ENCODE data around the gene SYNE2. TPM values are rescaled to one million over a fixed set of nuclear protein-coding genes. Genes with fewer than 3 reads are reported as not detected.

The SYNE2 gene
- total RNA-seq, 1 donor = 10.1 TPM

GRCh38 chr14:63928744-63929174 lies 76.0 kb downstream of the SYNE2 start:
- H3K4me2 ChIP-seq (ENCODE audit: insufficient read depth, low read length) = no peak overlapping the region
- no peaks in the 10 kb centered on the region for H4K20me1 ChIP-seq (ENCODE audit: insufficient read depth, low read length)
- no peaks in the 10 kb centered on the region for H3K27me3 ChIP-seq (ENCODE audit: insufficient read depth, low read length)
- H3K4me3 ChIP-seq (ENCODE audit: insufficient read depth, low read length) = no peak overlapping the region
- DNase-seq (ENCODE audit: insufficient read length, low spot score, missing footprints) = no peak
- H3K79me2 ChIP-seq (ENCODE audit: insufficient read depth, low read length) = no peaks in the 10 kb centered on the region
- TF ChIP-seq CTCF (IDR thresholded peaks at IDR 0.05; ENCODE audit: extremely low read depth, low read depth, low read length) = no peak
- H3K27ac ChIP-seq (ENCODE audit: low read depth, low read length) = no peak overlapping the region
- H3K9me3 ChIP-seq (ENCODE audit: low read depth, low read length) = no peaks in the 10 kb centered on the region
- H2AFZ ChIP-seq (ENCODE audit: low read length) = no peak overlapping the region
- no peaks in the 10 kb centered on the region for H3K36me3 ChIP-seq (ENCODE audit: insufficient read depth, low read length)
- no peaks in the 10 kb centered on the region for H3K4me1 ChIP-seq (ENCODE audit: insufficient read depth, low read length)

- Histone ChIP-seq H3K9me3 (ENCODE audit: low read depth, low read length) (no peaks in the 10 kb centered on the region), H3K4me1 (ENCODE audit: insufficient read depth, low read length) (no peaks in the 10 kb centered on the region), H3K36me3 (ENCODE audit: insufficient read depth, low read length) (no peaks in the 10 kb centered on the region), H3K27ac (ENCODE audit: low read depth, low read length) (no peak overlapping the region), H3K79me2 (ENCODE audit: insufficient read depth, low read length) (no peaks in the 10 kb centered on the region), H4K20me1 (ENCODE audit: insufficient read depth, low read length) (no peaks in the 10 kb centered on the region), H3K4me3 (ENCODE audit: insufficient read depth, low read length) (peak overlapping the region; percentile 51), H2AFZ (ENCODE audit: low read length) (peak overlapping the region; percentile 75), H3K4me2 (ENCODE audit: insufficient read depth, low read length) (peak overlapping the region; percentile 66), H3K27me3 (ENCODE audit: insufficient read depth, low read length) (no peaks in the 10 kb centered on the region)
- no peak for TF ChIP-seq CTCF (IDR thresholded peaks at IDR 0.05; ENCODE audit: extremely low read depth, low read depth, low read length)
- DNase-seq (ENCODE audit: insufficient read length, low spot score, missing footprints) = no peak
Observed at GRCh38 chr14:63933110-63933509, 80.3 kb downstream of the SYNE2 start.

- Histone ChIP-seq H3K36me3 (ENCODE audit: insufficient read depth, low read length) (no peaks in the 10 kb centered on the region), H3K27me3 (ENCODE audit: insufficient read depth, low read length) (no peaks in the 10 kb centered on the region), H3K4me3 (ENCODE audit: insufficient read depth, low read length) (no peak overlapping the region), H3K79me2 (ENCODE audit: insufficient read depth, low read length) (no peaks in the 10 kb centered on the region), H2AFZ (ENCODE audit: low read length) (no peak overlapping the region), H3K9me3 (ENCODE audit: low read depth, low read length) (no peaks in the 10 kb centered on the region), H3K4me2 (ENCODE audit: insufficient read depth, low read length) (no peak overlapping the region), H3K4me1 (ENCODE audit: insufficient read depth, low read length) (no peaks in the 10 kb centered on the region), H3K27ac (ENCODE audit: low read depth, low read length) (no peak overlapping the region), H4K20me1 (ENCODE audit: insufficient read depth, low read length) (no peaks in the 10 kb centered on the region)
- no peak for TF ChIP-seq CTCF (IDR thresholded peaks at IDR 0.05; ENCODE audit: extremely low read depth, low read depth, low read length)
- DNase-seq (ENCODE audit: insufficient read length, low spot score, missing footprints) = no peak
Observed at GRCh38 chr14:63933711-63934110, 80.9 kb downstream of the SYNE2 start.

- no peak for DNase-seq (ENCODE audit: insufficient read length, low spot score, missing footprints)
Observed at GRCh38 chr14:63938198-63939005, 85.6 kb downstream of the SYNE2 start.

More at GRCh38 chr14:63938198-63939005, 85.6 kb downstream of the SYNE2 start:
- no peaks in the 10 kb centered on the region for H3K27me3 ChIP-seq (ENCODE audit: insufficient read depth, low read length)
- H3K9me3 ChIP-seq (ENCODE audit: low read depth, low read length) = no peaks in the 10 kb centered on the region
- no peak overlapping the region for H3K4me2 ChIP-seq (ENCODE audit: insufficient read depth, low read length)
- H3K4me3 ChIP-seq (ENCODE audit: insufficient read depth, low read length) = no peak overlapping the region
- H3K27ac ChIP-seq (ENCODE audit: low read depth, low read length) = no peak overlapping the region
- no peak overlapping the region for H2AFZ ChIP-seq (ENCODE audit: low read length)
- no peaks in the 10 kb centered on the region for H3K36me3 ChIP-seq (ENCODE audit: insufficient read depth, low read length)
- no peaks in the 10 kb centered on the region for H3K4me1 ChIP-seq (ENCODE audit: insufficient read depth, low read length)
- H3K79me2 ChIP-seq (ENCODE audit: insufficient read depth, low read length) = no peaks in the 10 kb centered on the region
- no peaks in the 10 kb centered on the region for H4K20me1 ChIP-seq (ENCODE audit: insufficient read depth, low read length)
- no peak for TF ChIP-seq CTCF (IDR thresholded peaks at IDR 0.05; ENCODE audit: extremely low read depth, low read depth, low read length)
